Dermis blood vessel endothelial cell (primary cell): ENCODE data around the gene ARFGEF3. TPM values are rescaled to one million over a fixed set of nuclear protein-coding genes. Genes with fewer than 3 reads are reported as not detected.
"Not testable (repeated sequence)": the region's sequence is repeated elsewhere in the genome, so short reads cannot be mapped to it uniquely, and the experiment has no call there.

Experiments
- DNase-seq: peaks from one replicate; pipeline ENCODE4 v3.0.0; 2010
- total RNA-seq: library from RNA; depleted of rRNA; stranded (reverse); fragments of >200 nt; gene quantifications from 2 replicates; pipeline ENCODE4 v1.2.3, GENCODE V29; 2014

Gene ARFGEF3
- 2.0 and 5.8 TPM in 2 replicates for total RNA-seq

- peak; percentile 52 for DNase-seq
Observed at GRCh38 chr6:138161338-138162110, at the start of gene ARFGEF3. ARFGEF3 (plus strand) TSS chr6:138161939; CDS start chr6:138162087, 148 bp downstream.

- no peak for DNase-seq
Observed at GRCh38 chr6:138113588-138114210, 48.0 kb upstream of the ARFGEF3 start.

GRCh38 chr6:138115201-138115600, 46.5 kb upstream of the ARFGEF3 start:
- DNase-seq, result no peak

GRCh38 chr6:138115877-138116660, 45.7 kb upstream of the ARFGEF3 start:
- peak; percentile 84 for DNase-seq

GRCh38 chr6:138116661-138116999, 45.1 kb upstream of the ARFGEF3 start:
- no peak for DNase-seq

- no peak for DNase-seq
Observed at GRCh38 chr6:138117376-138117914, 44.3 kb upstream of the ARFGEF3 start.

GRCh38 chr6:138119229-138119628, 42.5 kb upstream of the ARFGEF3 start:
- not testable (repeated sequence) for DNase-seq

- no peak for DNase-seq
Observed at GRCh38 chr6:138119976-138120375, 41.8 kb upstream of the ARFGEF3 start.

GRCh38 chr6:138124096-138124495, 37.6 kb upstream of the ARFGEF3 start:
- DNase-seq, result no peak

GRCh38 chr6:138128096-138128495, 33.6 kb upstream of the ARFGEF3 start:
- DNase-seq, result no peak

GRCh38 chr6:138129190-138129589, 32.5 kb upstream of the ARFGEF3 start:
- DNase-seq, result no peak

GRCh38 chr6:138142806-138143205, 18.9 kb upstream of the ARFGEF3 start:
- no peak for DNase-seq

GRCh38 chr6:138145402-138145801, 16.3 kb upstream of the ARFGEF3 start:
- no peak for DNase-seq

GRCh38 chr6:138146544-138146943, 15.2 kb upstream of the ARFGEF3 start:
- DNase-seq, result no peak

- no peak for DNase-seq
Observed at GRCh38 chr6:138155443-138155842, 6.3 kb upstream of the ARFGEF3 start.

GRCh38 chr6:138157986-138158638, 3.6 kb upstream of the ARFGEF3 start:
- DNase-seq, result no peak

GRCh38 chr6:138159246-138159645, 2.5 kb upstream of the ARFGEF3 start:
- DNase-seq, result no peak

- no peak for DNase-seq
Observed at GRCh38 chr6:138160329-138161087, 1.2 kb upstream of the ARFGEF3 start.

- no peak for DNase-seq
Observed at GRCh38 chr6:138161088-138161337, 726 bp upstream of the ARFGEF3 start.

- DNase-seq, result peak; percentile 15
Observed at GRCh38 chr6:138162111-138162954, 594 bp downstream of the ARFGEF3 start.

- DNase-seq, result no peak
Observed at GRCh38 chr6:138162955-138163575, 1.3 kb downstream of the ARFGEF3 start.
